Nucleus accumbens (tissue), 56 donors: ENCODE results near the gene EWSR1.
"Not testable (repeated sequence)": the region's sequence is repeated elsewhere in the genome, so short reads cannot be mapped to it uniquely, and the experiment has no call there.

Experiments
- DNase-seq, 56 donors: peaks; one replicate each; lab custom pipeline; 2025; lab: John Stamatoyannopoulos, UW

Gene EWSR1

GRCh38 chr22:29344889-29345288 is 76.8 kb downstream of the EWSR1 start:
- not testable (repeated sequence) for DNase-seq

DNA sequence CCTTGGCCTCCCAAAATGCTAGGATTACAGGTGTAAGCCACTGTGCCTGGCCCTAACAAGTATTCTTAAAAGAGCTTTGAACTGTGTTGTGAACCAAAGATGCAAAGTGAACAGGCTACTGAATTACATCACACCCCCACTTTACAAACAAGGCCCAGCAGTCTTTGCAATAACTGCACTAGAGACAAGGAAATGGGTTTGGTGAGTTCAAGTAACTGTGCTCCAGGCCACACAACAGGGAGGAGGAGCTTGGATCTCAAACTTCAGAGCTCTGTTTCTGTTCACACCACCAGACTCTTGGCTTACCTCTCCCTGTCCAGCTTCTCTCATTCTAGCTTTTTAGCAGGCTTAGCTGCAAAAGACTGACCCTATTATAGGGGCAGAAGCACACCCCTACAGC is 77.9 kb downstream of the EWSR1 start:
- DNase-seq: peak in 7 of 56 donors; percentile 22 to 51 (median 32)

DNA sequence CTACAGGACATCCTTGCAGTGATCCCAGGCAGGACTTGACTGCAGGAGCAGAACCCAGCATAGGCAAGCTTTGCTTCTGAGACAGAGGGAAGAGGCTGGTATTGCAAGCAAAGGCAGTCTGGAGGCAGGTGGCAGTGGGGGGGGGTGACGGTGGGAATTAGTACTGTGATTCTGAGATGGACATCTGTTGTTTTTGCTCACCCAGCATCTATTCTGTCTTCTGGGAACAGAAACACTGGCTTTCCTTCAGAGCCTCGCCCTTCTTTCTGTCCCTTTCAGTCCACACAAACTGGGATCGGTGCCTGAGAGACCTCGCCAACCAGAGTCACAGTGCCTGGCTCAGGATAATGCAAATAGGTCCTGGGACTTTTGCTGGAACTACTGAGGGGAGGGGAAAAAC is 78.6 kb downstream of the EWSR1 start:
- peak in 44 of 56 donors; percentile 24 to 79 (median 49) for DNase-seq

GRCh38 chr22:29348041-29348440 is 80.0 kb downstream of the EWSR1 start:
- no peak for DNase-seq

DNA sequence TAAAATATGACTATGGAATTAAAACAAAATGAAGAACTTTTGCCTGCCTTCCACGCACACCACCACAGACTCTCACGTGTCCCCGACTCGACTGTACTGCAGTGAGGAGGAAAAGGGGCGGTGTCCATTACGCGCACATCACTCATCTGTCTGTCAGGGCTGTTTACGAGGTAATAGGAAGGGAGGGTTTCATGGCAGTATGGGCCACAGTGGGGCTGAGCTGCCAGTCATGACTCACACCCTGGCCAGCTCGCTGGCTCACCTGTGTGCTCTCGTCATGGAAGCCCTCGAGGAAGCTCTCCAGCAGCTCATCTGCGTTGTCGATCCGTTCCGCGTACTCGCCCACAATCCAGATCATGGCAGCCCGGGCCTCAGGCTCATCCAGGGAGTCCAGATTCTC is 80.9 kb downstream of the EWSR1 start:
- DNase-seq: no peak
